GM21381 (cell line): ENCODE measurements around the gene AVPR1B.

ENCODE experiments used
- ATAC-seq: cut with Tn5 transposase; IDR thresholded peaks from one replicate; pipeline ENCODE4 v1.9.1; 2021; ENCODE audit warnings: mild to moderate bottlenecking, moderate library complexity; ENCODE audit not compliant: unreplicated experiment

The AVPR1B gene

GRCh38 chr1:206112600-206113301, 4.4 kb downstream of the AVPR1B start:
- no peak for ATAC-seq

GRCh38 chr1:206111271-206111927, 5.8 kb downstream of the AVPR1B start:
- ATAC-seq = no peak

- ATAC-seq = no peak
Observed at GRCh38 chr1:206110820-206111219, 6.4 kb downstream of the AVPR1B start.

GRCh38 chr1:206110161-206110560, 7.0 kb downstream of the AVPR1B start:
- ATAC-seq = no peak

GRCh38 chr1:206109718-206110117, 7.5 kb downstream of the AVPR1B start:
- no peak for ATAC-seq

- ATAC-seq = no peak
Observed at GRCh38 chr1:206108635-206109034, 8.6 kb downstream of the AVPR1B start.

GRCh38 chr1:206107168-206107544, 10.0 kb downstream of the AVPR1B start:
- no peak for ATAC-seq

- ATAC-seq = peak; percentile 70
Observed at GRCh38 chr1:206106328-206107167, 10.6 kb downstream of the AVPR1B start.

- no peak for ATAC-seq
Observed at GRCh38 chr1:206105464-206105995, 11.7 kb downstream of the AVPR1B start.

- ATAC-seq = no peak
Observed at GRCh38 chr1:206103979-206104378, 13.2 kb downstream of the AVPR1B start.

- ATAC-seq = no peak
Observed at GRCh38 chr1:206102292-206102936, 14.8 kb downstream of the AVPR1B start.

GRCh38 chr1:206101351-206102045, 15.7 kb downstream of the AVPR1B start:
- no peak for ATAC-seq

GRCh38 chr1:206100226-206100815, 16.9 kb downstream of the AVPR1B start:
- ATAC-seq = no peak

- ATAC-seq = no peak
Observed at GRCh38 chr1:206098242-206098919, 18.8 kb downstream of the AVPR1B start.

GRCh38 chr1:206097381-206097780, 19.8 kb downstream of the AVPR1B start:
- ATAC-seq = no peak

- no peak for ATAC-seq
Observed at GRCh38 chr1:206094024-206094423, 23.2 kb downstream of the AVPR1B start.

GRCh38 chr1:206089341-206089740, 27.8 kb downstream of the AVPR1B start:
- ATAC-seq = no peak

- ATAC-seq = no peak
Observed at GRCh38 chr1:206087091-206087490, 30.1 kb downstream of the AVPR1B start.

GRCh38 chr1:206083750-206084149, 33.4 kb downstream of the AVPR1B start:
- no peak for ATAC-seq
